NCI-H2081 (cell line): ENCODE results near the gene DOCK7.
"Not testable (repeated sequence)": the region's sequence is repeated elsewhere in the genome, so short reads cannot be mapped to it uniquely, and the experiment has no call there.

Experiments
- DNase-seq, 2 experiments: peaks; one replicate each; lab custom pipeline; 2025; lab: John Stamatoyannopoulos, UW

DOCK7 gene

GRCh38 chr1:62528015-62528414 lies 160.2 kb downstream of the DOCK7 start:
- DNase-seq, result no peak

DNA sequence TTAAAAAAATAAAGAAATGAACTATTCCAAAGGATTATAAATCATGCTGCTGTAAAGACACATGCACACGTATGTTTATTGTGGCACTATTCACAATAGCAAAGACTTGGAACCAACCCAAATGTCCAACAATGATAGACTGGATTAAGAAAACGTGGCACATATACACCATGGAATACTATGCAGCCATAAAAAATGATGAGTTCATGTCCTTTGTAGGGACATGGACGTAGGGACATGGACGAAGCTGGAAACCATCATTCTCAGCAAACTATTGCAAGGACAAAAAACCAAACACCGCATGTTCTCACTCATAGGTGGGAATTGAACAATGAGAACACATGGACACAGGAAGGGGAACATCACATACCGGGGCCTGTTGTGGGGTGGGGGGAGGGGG lies 160.8 kb downstream of the DOCK7 start:
- DNase-seq, result not testable (repeated sequence)

GRCh38 chr1:62523860-62524259 lies 164.3 kb downstream of the DOCK7 start:
- no peak for DNase-seq

DNA sequence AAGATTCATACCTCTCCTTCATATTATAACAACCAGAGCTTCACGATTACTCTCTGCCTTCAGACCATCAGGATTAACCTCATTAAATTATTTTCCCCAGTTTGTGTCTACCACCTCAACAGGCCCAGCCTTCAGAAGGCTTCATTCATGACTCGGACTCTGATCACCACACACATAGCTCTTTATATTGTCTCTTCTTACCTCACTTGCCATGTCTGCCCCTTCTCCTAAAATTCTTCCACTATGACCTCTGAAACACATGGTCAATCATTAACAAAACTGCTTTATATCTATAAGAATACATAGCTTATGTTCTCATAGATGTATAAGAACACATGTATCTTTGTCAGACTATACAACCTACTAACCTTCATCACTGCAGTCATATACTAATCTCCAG lies 171.6 kb downstream of the DOCK7 start:
- no peak for DNase-seq

DNA sequence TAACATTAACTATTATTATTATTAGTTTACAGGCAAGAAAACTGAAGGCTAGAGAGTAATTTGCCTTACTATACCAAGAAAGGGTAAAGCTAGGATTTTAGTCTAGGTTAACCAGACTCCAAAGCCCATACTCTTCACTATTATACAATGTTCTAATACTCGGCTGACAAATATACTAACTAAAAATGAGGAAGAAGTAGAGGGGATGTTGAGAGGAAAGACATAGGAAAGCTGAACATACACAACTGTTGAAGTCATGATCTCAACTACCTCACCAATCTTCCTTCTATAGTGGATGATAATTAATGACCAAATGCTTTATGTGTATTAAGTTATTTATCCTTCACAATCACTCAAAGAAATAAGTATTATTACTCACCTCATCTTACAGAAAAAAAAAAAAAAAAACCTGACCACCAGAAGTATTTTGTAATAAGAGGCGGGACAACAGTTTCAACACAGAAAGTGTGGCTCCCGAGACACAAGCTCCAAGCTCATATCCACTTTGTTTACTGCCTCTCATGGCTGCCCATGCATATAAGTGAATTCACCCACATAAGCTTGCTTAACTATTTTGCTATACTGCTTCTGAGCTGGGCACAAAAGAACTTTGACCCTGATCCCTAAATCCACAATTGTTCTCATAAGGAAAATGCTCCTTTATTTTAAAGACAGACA lies 173.3 kb downstream of the DOCK7 start:
- no peak for DNase-seq

DNA sequence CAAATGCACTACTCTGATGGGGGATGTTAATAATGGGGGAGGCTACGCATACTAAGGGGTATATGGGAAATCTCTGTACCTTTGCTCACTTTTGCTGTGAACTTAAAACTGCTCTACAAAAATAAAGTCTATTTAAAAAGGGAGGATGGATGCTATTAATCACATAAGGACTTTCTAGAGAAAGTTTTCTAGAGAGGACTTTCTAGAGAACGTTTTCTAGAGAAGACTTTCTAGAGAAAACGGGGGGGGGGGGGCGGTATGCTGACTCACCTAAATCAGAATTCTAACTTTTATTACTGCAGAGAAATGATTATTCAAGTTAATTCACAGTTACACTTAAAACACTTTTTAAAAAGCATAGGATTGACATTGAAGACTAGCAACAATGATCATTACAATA lies 175.2 kb downstream of the DOCK7 start:
- no peak for DNase-seq

DNA sequence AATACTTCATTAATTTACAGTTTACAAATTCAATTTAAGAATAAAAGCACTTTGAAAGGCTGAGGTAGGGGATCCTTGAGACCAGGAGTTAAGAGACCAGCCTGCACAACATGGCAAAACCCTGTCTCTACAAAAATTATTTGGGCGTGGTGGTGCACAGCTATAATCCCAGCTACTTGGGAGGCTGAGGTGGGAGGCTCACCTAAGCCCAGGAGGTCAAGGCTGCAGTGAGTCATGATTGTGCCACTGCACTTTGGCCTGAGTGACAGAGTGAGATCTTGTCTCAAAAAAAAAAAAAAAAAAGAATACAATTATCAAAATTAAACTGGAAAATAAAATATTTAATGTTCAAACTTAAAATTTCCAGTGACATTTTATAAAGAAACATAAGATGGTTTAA lies 179.2 kb downstream of the DOCK7 start:
- DNase-seq, result no peak

GRCh38 chr1:62508187-62508758 lies 179.9 kb downstream of the DOCK7 start:
- DNase-seq, result peak in 1 of 2 experiments; percentile 66

DNA sequence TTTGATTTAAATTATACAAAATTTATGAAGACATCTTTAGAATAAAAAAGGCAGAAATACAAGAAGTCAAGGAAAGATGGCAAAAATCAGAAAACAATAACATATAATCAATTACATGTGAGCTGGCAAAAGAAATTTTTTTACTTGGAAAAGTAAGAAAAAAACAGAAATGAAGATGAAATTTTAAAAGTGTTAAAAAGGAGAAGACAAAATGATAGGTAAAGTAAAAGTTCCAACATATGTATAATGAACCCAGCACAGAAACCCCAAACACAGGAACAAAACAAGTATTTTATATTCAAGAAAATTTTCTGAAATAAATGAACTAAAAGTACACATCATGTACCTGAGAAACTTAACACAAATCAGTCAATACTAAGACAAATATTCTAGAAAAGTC lies 188.0 kb downstream of the DOCK7 start:
- no peak for DNase-seq

DNA sequence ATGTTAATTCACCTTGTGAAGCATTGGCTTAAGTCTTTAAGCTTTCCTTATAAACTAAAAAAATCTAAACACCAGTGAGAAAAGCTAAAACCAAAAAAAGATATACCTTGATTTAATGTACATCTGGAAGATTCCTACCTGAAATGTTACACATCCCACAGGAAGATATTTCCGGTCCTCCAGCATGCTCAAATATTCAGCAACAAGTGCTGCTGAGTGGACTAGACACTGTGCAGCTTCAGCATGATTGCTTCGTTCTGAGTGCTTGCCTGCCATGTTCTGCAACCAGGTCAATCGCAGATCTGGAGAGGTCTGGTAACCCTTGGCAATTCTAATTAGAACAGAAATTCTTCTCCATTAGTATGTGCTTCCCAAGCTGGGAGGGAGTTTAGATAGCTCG lies 194.0 kb downstream of the DOCK7 start:
- no peak for DNase-seq

DNA sequence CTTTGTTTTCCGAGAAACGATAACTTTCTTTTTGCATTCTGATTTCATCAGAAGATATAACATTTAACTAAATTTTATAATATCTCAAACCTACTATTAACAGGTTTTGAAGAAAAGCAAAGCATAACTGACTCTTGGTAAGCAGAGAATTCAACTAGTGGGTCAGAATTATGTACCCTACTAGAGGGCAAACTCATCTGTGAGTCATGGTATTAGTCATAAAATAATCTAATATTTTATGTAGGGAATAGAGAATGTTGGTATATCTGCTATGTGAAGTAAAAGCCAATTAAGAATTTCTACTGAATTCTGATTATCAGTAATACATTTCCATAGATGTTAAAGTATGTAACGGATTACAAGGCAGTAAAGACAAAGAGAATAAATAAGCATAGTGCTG lies 194.5 kb downstream of the DOCK7 start:
- no peak for DNase-seq

- no peak for DNase-seq
Measured at GRCh38 chr1:62492521-62492920, 195.7 kb downstream of the DOCK7 start.

GRCh38 chr1:62487956-62488355 lies 200.2 kb downstream of the DOCK7 start:
- DNase-seq, result no peak

DNA sequence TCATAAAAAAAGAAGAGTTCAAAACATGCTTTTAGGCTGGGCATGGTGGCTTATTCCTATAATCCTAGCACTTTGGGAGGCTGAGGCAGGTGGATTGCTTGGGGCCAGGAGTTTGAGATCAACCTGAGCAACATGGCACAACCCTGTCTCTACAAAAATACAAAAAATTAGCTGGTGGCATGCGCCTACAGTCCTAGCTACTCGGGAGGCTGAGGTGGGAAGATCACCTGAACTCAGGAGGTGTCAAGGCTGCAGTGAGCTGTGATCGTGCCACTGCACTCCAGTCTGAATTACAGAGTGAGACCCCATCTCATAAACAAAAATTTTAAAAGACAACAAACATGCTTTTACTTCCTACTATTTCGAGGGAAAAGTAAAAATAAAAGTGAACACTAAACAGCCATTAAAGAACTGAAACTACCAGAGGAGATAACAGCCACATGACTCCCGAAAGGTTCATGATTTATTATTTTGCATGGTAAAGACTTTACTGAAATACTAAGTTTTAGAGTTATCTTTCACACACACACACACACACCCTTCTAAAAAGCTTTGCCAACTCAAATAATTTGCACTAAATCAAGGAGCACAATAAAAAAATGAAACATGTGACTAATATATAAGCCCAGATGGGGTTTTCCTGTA lies 203.2 kb downstream of the DOCK7 start:
- no peak for DNase-seq

DNA sequence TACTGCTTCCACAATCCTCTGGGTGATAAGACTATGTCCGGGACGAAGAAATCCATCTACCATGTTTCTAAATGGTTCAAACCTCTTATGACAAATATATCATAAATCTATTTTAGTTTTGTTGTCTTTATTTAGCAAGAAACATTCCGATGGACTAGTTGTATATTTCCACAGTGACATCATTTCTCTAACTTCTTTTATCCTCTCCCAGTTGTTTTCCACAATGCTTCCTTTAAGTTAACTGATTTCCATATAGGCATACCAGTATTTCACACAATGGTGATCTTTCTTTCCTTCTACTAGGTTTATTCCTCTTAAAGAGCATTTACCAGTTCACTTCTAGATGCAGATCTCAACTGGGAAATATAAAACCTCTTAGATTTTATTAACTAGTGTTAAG lies 206.5 kb downstream of the DOCK7 start:
- no peak for DNase-seq

- DNase-seq, result no peak
Measured at GRCh38 chr1:62476525-62477219, 211.5 kb downstream of the DOCK7 start.

DNA sequence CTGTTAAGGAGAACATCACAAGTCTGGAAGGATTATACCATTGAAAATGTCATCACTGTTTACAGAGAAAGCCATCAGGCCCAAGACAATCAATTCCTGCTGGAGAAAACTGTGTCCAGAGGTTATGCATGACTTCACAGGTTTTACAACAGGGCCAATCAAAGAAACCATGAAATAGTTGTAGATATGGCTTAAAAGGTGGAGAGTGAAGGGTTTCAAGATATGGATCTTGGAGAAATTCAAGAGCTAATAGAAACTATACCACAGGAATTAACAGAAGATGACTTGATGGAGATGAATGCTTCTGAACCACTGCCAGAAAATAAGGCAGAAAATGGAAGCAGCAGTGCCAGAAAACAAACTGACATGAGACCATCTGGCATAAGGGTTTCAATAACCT lies 221.1 kb downstream of the DOCK7 start:
- no peak for DNase-seq

GRCh38 chr1:62462370-62462769 lies 225.8 kb downstream of the DOCK7 start:
- no peak for DNase-seq

- no peak for DNase-seq
Measured at GRCh38 chr1:62457955-62458354, 230.2 kb downstream of the DOCK7 start.

- no peak for DNase-seq
Measured at GRCh38 chr1:62452951-62453350, 235.2 kb downstream of the DOCK7 start.

GRCh38 chr1:62450301-62450700 lies 237.9 kb downstream of the DOCK7 start:
- no peak for DNase-seq

GRCh38 chr1:62448221-62448933 lies 239.8 kb downstream of the DOCK7 start:
- DNase-seq, result no peak
